Activated B cell treated with CpG ODN at 0.5 μM for 24 hours (primary cell): Measurements from ENCODE around the gene DNAJC15. TPM values are rescaled to one million over a fixed set of nuclear protein-coding genes. Genes with fewer than 3 reads are reported as not detected.

Experiments used
- ATAC-seq: fragments of 200-7000 bp; cut with Tn5 transposase; one replicate; pipeline ENCODE4 v1.10.0; 2021; ENCODE audit warnings: low read depth, mild to moderate bottlenecking, moderate library complexity
- CTCF ChIA-PET: fragments of 350-600 bp; sonication (Branson Sonifier 250); formaldehyde crosslinking; loops from one replicate; lab custom pipeline; 2021; ENCODE audit warnings: antibody characterized with exemption; lab: Charles Lee
- POLR2A ChIA-PET: fragments of 350-600 bp; sonication (Branson Sonifier 250); formaldehyde crosslinking; loops from one replicate; lab custom pipeline; 2021; ENCODE audit warnings: antibody characterized with exemption; lab: Charles Lee
- DNase-seq: peaks from one replicate; pipeline ENCODE4 v3.0.0; 2022
- H3K27ac Mint-ChIP-seq: one replicate; pipeline ENCODE4 v1.8.0; 2020; ENCODE audit warnings: mixed read lengths
- H3K27me3 Mint-ChIP-seq: one replicate; pipeline ENCODE4 v1.8.0; 2021; ENCODE audit warnings: mixed read lengths
- H3K36me3 Mint-ChIP-seq: one replicate; pipeline ENCODE4 v1.8.0; 2021; ENCODE audit warnings: low read depth, mixed read lengths
- H3K4me1 Mint-ChIP-seq: one replicate; pipeline ENCODE4 v1.8.0; 2021; ENCODE audit warnings: mixed read lengths
- H3K4me3 Mint-ChIP-seq: one replicate; pipeline ENCODE4 v1.8.0; 2020; ENCODE audit warnings: mild to moderate bottlenecking, mixed read lengths
- H3K9me3 Mint-ChIP-seq: one replicate; pipeline ENCODE4 v1.8.0; 2020; ENCODE audit warnings: mixed read lengths
- CTCF ChIP-seq: fragments of 200-600 bp; IDR thresholded peaks from one replicate; pipeline ENCODE4 v1.8.0; 2022; ENCODE audit warnings: antibody characterized with exemption, mild to moderate bottlenecking
- intact Hi-C: fragments of 100-400 bp; cut with micrococcal nuclease; formaldehyde crosslinking; loops from one replicate; pipeline ENCODE4 v1.15.1; 2024
- total RNA-seq: library from RNA; stranded (reverse); gene quantifications from 2 replicates; pipeline ENCODE4 v1.2.3, GENCODE V29; 2022

The DNAJC15 gene
- total RNA-seq, 1 donor from 2014 or later = 19.1 TPM

GRCh38 chr13:43095771-43096719 is 72.7 kb downstream of the DNAJC15 start:
- ChIA-PET CTCF (no interaction called here), POLR2A (interaction anchor here (0.7 kb wide), 1 partner anchor 10 kb away, joined by 3 read pairs; no protein-coding TSS in a partner anchor)
- Mint-ChIP-seq H3K9me3 (peaks cover 6% of the 10 kb centered on the region), H3K4me1 (peaks cover 8% of the 10 kb centered on the region), H3K4me3 (no peak overlapping the region), H3K27ac (no peak overlapping the region), H3K27me3 (no peaks in the 10 kb centered on the region), H3K36me3 (peaks cover 32% of the 10 kb centered on the region)
- DNase-seq = no peak
- TF ChIP-seq CTCF = no peak
- no peak for ATAC-seq
- intact Hi-C loops = no loop called here

GRCh38 chr13:43100667-43101066 is 77.3 kb downstream of the DNAJC15 start:
- POLR2A ChIA-PET = interaction anchor here (1.1 kb wide), 1 partner anchor 12 kb away, joined by 3 read pairs; no protein-coding TSS in a partner anchor
- Mint-ChIP-seq H3K27me3 (no peaks in the 10 kb centered on the region), H3K36me3 (peaks cover 29% of the 10 kb centered on the region), H3K4me1 (peaks cover 10% of the 10 kb centered on the region), H3K27ac (no peak overlapping the region), H3K9me3 (peaks cover 6% of the 10 kb centered on the region), H3K4me3 (no peak overlapping the region)
- intact Hi-C loops = no loop called here
- ATAC-seq (no peak), DNase-seq (no peak)
- no peak for TF ChIP-seq CTCF
- CTCF ChIA-PET = no interaction called here

GRCh38 chr13:43102304-43102703 is 78.9 kb downstream of the DNAJC15 start:
- H3K9me3 Mint-ChIP-seq = peaks cover 6% of the 10 kb centered on the region
- DNase-seq (no peak), ATAC-seq (no peak)
- no peak overlapping the region for H3K4me3 Mint-ChIP-seq
- POLR2A ChIA-PET = no interaction called here
- peaks cover 25% of the 10 kb centered on the region for H3K36me3 Mint-ChIP-seq
- H3K4me1 Mint-ChIP-seq = peaks cover 10% of the 10 kb centered on the region
- no peak for TF ChIP-seq CTCF
- H3K27me3 Mint-ChIP-seq = no peaks in the 10 kb centered on the region
- no peak overlapping the region for H3K27ac Mint-ChIP-seq
- CTCF ChIA-PET = no interaction called here
- intact Hi-C loops = no loop called here

- no peaks in the 10 kb centered on the region for H3K9me3 Mint-ChIP-seq
- peaks cover 27% of the 10 kb centered on the region for H3K36me3 Mint-ChIP-seq
- no peaks in the 10 kb centered on the region for H3K4me1 Mint-ChIP-seq
- intact Hi-C loops = no loop called here
- ChIA-PET CTCF (no interaction called here), POLR2A (no interaction called here)
- no peak for DNase-seq
- TF ChIP-seq CTCF = no peak
- no peak for ATAC-seq
- no peak overlapping the region for H3K4me3 Mint-ChIP-seq
- H3K27me3 Mint-ChIP-seq = no peaks in the 10 kb centered on the region
- H3K27ac Mint-ChIP-seq = no peak overlapping the region
Measured at GRCh38 chr13:43107780-43108179, 84.4 kb downstream of the DNAJC15 start.

GRCh38 chr13:43110036-43110435 is 86.7 kb downstream of the DNAJC15 start:
- TF ChIP-seq CTCF = no peak
- no peaks in the 10 kb centered on the region for H3K27me3 Mint-ChIP-seq
- peaks cover 23% of the 10 kb centered on the region for H3K36me3 Mint-ChIP-seq
- POLR2A ChIA-PET = no interaction called here
- no peak overlapping the region for H3K4me3 Mint-ChIP-seq
- DNase-seq (no peak), ATAC-seq (no peak)
- no peaks in the 10 kb centered on the region for H3K9me3 Mint-ChIP-seq
- CTCF ChIA-PET = no interaction called here
- no peaks in the 10 kb centered on the region for H3K4me1 Mint-ChIP-seq
- no peak overlapping the region for H3K27ac Mint-ChIP-seq
- intact Hi-C loops = no loop called here
